Left ventricle myocardium superior (tissue), 1 donor: ENCODE data around the gene ANKRD18B. TPM values are rescaled to one million over a fixed set of nuclear protein-coding genes. Genes with fewer than 3 reads are reported as not detected.
A peak's percentile ranks its signal among the peaks of the same experiment; 100 is the strongest.
"Not testable (repeated sequence)": the region's sequence is repeated elsewhere in the genome, so short reads cannot be mapped to it uniquely, and the experiment has no call there.

ENCODE experiments used
- ATAC-seq: fragments of 200-7000 bp; cut with Tn5 transposase; one replicate; pipeline ENCODE4 v1.9.1; 2020; ENCODE audit warnings: mild to moderate bottlenecking, moderate library complexity
- DNase-seq: peaks from one replicate; pipeline ENCODE4 v3.0.0-alpha.2; 2020
- intact Hi-C: fragments of 100-400 bp; cut with micrococcal nuclease; formaldehyde crosslinking; loops from one replicate; pipeline ENCODE4 v1.11.0; 2022
- total RNA-seq: library from RNA; stranded (reverse); fragmentation: NEBNext Ultra II Directional; extraction: Animal tissue kit (Norgen Biotek cat#: 25700); gene quantifications from one replicate; pipeline ENCODE4 v1.2.1, GENCODE V29; 2021
- donor health status: DM: no; HTN: yes; CAD: no; lungs with severe emphysema.

Gene ANKRD18B
- total RNA-seq, 1 donor from 2014 or later: 0.89 TPM

GRCh38 chr9:33524306-33524947 is 376 bp downstream of the ANKRD18B start:
- no peak for DNase-seq
- no peak for ATAC-seq
- intact Hi-C loops: no loop called here

GRCh38 chr9:33528069-33528468 is 4.0 kb downstream of the ANKRD18B start:
- not testable (repeated sequence) for ATAC-seq, DNase-seq

GRCh38 chr9:33533958-33534357 is 9.9 kb downstream of the ANKRD18B start:
- ATAC-seq, intact Hi-C loops, DNase-seq: not testable (repeated sequence)

More at GRCh38 chr9:33528069-33528468, 4.0 kb downstream of the ANKRD18B start:
- intact Hi-C loops: not testable (repeated sequence)

GRCh38 chr9:33535541-33535940 is 11.5 kb downstream of the ANKRD18B start:
- no peak for ATAC-seq
- intact Hi-C loops: no loop called here
- no peak for DNase-seq

GRCh38 chr9:33543463-33543862 is 19.4 kb downstream of the ANKRD18B start:
- DNase-seq, intact Hi-C loops, ATAC-seq: not testable (repeated sequence)

- DNase-seq, ATAC-seq, intact Hi-C loops: not testable (repeated sequence)
These were observed 21.7 kb downstream of the ANKRD18B start for GRCh38 chr9:33545715-33546114.

- intact Hi-C loops, ATAC-seq, DNase-seq: not testable (repeated sequence)
These were observed 24.8 kb downstream of the ANKRD18B start for GRCh38 chr9:33548816-33549215.

GRCh38 chr9:33549418-33549817 is 25.4 kb downstream of the ANKRD18B start:
- ATAC-seq, DNase-seq, intact Hi-C loops: not testable (repeated sequence)

GRCh38 chr9:33551183-33551582 is 27.1 kb downstream of the ANKRD18B start:
- ATAC-seq, intact Hi-C loops, DNase-seq: not testable (repeated sequence)

- peak; percentile 65 for ATAC-seq
- intact Hi-C loops, DNase-seq: not testable (repeated sequence)
These were observed 28.3 kb downstream of the ANKRD18B start for GRCh38 chr9:33552315-33552725.

- ATAC-seq, intact Hi-C loops: not testable (repeated sequence)
These were observed 36.2 kb downstream of the ANKRD18B start for GRCh38 chr9:33560217-33560616.

GRCh38 chr9:33562196-33562595 is 38.1 kb downstream of the ANKRD18B start:
- intact Hi-C loops, DNase-seq, ATAC-seq: not testable (repeated sequence)

More at GRCh38 chr9:33560217-33560616, 36.2 kb downstream of the ANKRD18B start:
- DNase-seq: not testable (repeated sequence)

- DNase-seq, intact Hi-C loops, ATAC-seq: not testable (repeated sequence)
These were observed 43.7 kb downstream of the ANKRD18B start for GRCh38 chr9:33567776-33568175.

GRCh38 chr9:33577786-33578185 is 53.7 kb downstream of the ANKRD18B start:
- DNase-seq, ATAC-seq, intact Hi-C loops: not testable (repeated sequence)

GRCh38 chr9:33579996-33580395 is 55.9 kb downstream of the ANKRD18B start:
- intact Hi-C loops, DNase-seq, ATAC-seq: not testable (repeated sequence)

GRCh38 chr9:33582686-33583085 is 58.6 kb downstream of the ANKRD18B start:
- ATAC-seq, intact Hi-C loops, DNase-seq: not testable (repeated sequence)

- ATAC-seq, intact Hi-C loops, DNase-seq: not testable (repeated sequence)
These were observed 62.1 kb downstream of the ANKRD18B start for GRCh38 chr9:33586128-33586527.

- DNase-seq, intact Hi-C loops, ATAC-seq: not testable (repeated sequence)
These were observed 63.7 kb downstream of the ANKRD18B start for GRCh38 chr9:33587799-33588198.

- intact Hi-C loops, ATAC-seq, DNase-seq: not testable (repeated sequence)
These were observed 64.8 kb downstream of the ANKRD18B start for GRCh38 chr9:33588876-33589275.

GRCh38 chr9:33590857-33591256 is 66.8 kb downstream of the ANKRD18B start:
- DNase-seq, ATAC-seq, intact Hi-C loops: not testable (repeated sequence)
